B cell (primary cell): ENCODE measurements around the gene LSMEM2. TPM values are rescaled to one million over a fixed set of nuclear protein-coding genes. Genes with fewer than 3 reads are reported as not detected.

Experiments
- ATAC-seq: fragments of 200-7000 bp; cut with Tn5 transposase; one replicate; pipeline ENCODE4 v1.10.0; 2021; ENCODE audit warnings: low read depth, mild to moderate bottlenecking, moderate number of reproducible peaks, moderate library complexity
- CTCF ChIA-PET: fragments of 350-600 bp; sonication (Branson Sonifier 250); formaldehyde crosslinking; loops from one replicate; lab custom pipeline; 2021; ENCODE audit warnings: antibody characterized with exemption, inconsistent platforms; lab: Charles Lee
- POLR2A ChIA-PET: fragments of 350-600 bp; sonication (Branson Sonifier 250); formaldehyde crosslinking; loops from one replicate; lab custom pipeline; 2021; ENCODE audit warnings: antibody characterized with exemption; lab: Charles Lee
- DNase-seq: peaks from one replicate; pipeline ENCODE4 v3.0.0; 2013
- H2AFZ ChIP-seq: 2 replicates; pipeline ENCODE4 v1.6.1; 2012; ENCODE audit warnings: mild to moderate bottlenecking, low read depth, low read length; ENCODE audit not compliant: insufficient read depth, poor library complexity, severe bottlenecking
- H3K27ac ChIP-seq, 2 donors: 1 replicate in 1 of 2; 2 replicates in 1 of 2; pipeline ENCODE4 v1.5.1; 2012 to 2013; ENCODE audit warnings: low read length in 2 of 2, mild to moderate bottlenecking in 2 of 2, moderate library complexity in 1 of 2
- H3K27me3 ChIP-seq, 4 experiments: fragments of 200-600 bp in 1 of 4; sonication (generic) in 1 of 4; replicated peaks in 1 of 4; 1 replicate in 2 of 4; 2 replicates in 2 of 4; pipeline versions ENCODE4 v1.6.1 to v1.7.0; 2013 to 2016; ENCODE audit warnings: low read length in 3 of 4, mild to moderate bottlenecking in 2 of 4, mixed read lengths in 1 of 4, moderate library complexity in 1 of 4; ENCODE audit not compliant: insufficient read depth in 4 of 4, control insufficient read depth in 3 of 4; ENCODE audit errors: control extremely low read depth in 1 of 4
- H3K36me3 ChIP-seq, 2 experiments: replicated peaks in 1 of 2; 1 replicate in 1 of 2; 2 replicates in 1 of 2; pipeline versions ENCODE4 v1.6.1 to v1.7.1; 2013; ENCODE audit warnings: low read length in 1 of 2; ENCODE audit not compliant: insufficient read depth in 2 of 2, control insufficient read depth in 1 of 2; ENCODE audit errors: control extremely low read depth in 1 of 2, extremely low read depth in 1 of 2
- H3K4me1 ChIP-seq, 2 donors: fragments of 200-600 bp in 1 of 2; sonication (generic) in 1 of 2; 1 replicate in 1 of 2; 2 replicates in 1 of 2; pipeline versions ENCODE4 v1.5.1 to v1.6.1; 2013 to 2017; ENCODE audit warnings: low read length in 2 of 2; ENCODE audit not compliant: control insufficient read depth in 2 of 2, insufficient read depth in 2 of 2
- H3K4me2 ChIP-seq: replicated peaks from 2 replicates; pipeline ENCODE3; 2012; ENCODE audit warnings: mild to moderate bottlenecking, low read depth, low read length; ENCODE audit not compliant: poor library complexity, severe bottlenecking
- H3K4me3 ChIP-seq, 5 experiments: fragments of 200-600 bp in 1 of 5; sonication (generic) in 1 of 5; 1 replicate in 3 of 5; 2 replicates in 2 of 5; pipeline versions ENCODE4 v1.5.1 to v1.7.0; 2011 to 2016; ENCODE audit warnings: low read length in 4 of 5, mild to moderate bottlenecking in 4 of 5, low read depth in 2 of 5, control low read depth in 1 of 5, moderate library complexity in 1 of 5; ENCODE audit not compliant: insufficient read depth in 1 of 5; ENCODE audit errors: control extremely low read depth in 1 of 5, extremely low read depth in 1 of 5
- H3K79me2 ChIP-seq: fragments of 200-600 bp; sonication (generic); one replicate; pipeline ENCODE4 v1.6.0; 2016; ENCODE audit warnings: low read length; ENCODE audit not compliant: control insufficient read depth, insufficient read depth
- H3K9ac ChIP-seq: fragments of 200-600 bp; sonication (generic); 2 replicates; pipeline ENCODE4 v1.6.1; 2017; ENCODE audit warnings: mild to moderate bottlenecking, low read length, moderate library complexity
- H3K9me3 ChIP-seq, 3 donors: one replicate each; pipeline versions ENCODE4 v1.6.1 to v1.7.1; 2013; ENCODE audit warnings: low read length in 2 of 3; ENCODE audit not compliant: control insufficient read depth in 2 of 3, insufficient read depth in 1 of 3; ENCODE audit errors: control extremely low read depth in 1 of 3
- H4K20me1 ChIP-seq: 2 replicates; pipeline ENCODE4 v1.6.0; 2012; ENCODE audit warnings: mild to moderate bottlenecking, low read length; ENCODE audit not compliant: insufficient read depth, control insufficient read depth, poor library complexity, severe bottlenecking
- H3K27ac Mint-ChIP-seq: one replicate; pipeline ENCODE4 v1.8.0; 2021; ENCODE audit warnings: mixed read lengths
- H3K27me3 Mint-ChIP-seq: one replicate; pipeline ENCODE4 v1.8.0; 2021; ENCODE audit warnings: mixed read lengths
- H3K4me1 Mint-ChIP-seq: one replicate; pipeline ENCODE4 v1.8.0; 2021; ENCODE audit warnings: mixed read lengths
- H3K4me3 Mint-ChIP-seq: one replicate; pipeline ENCODE4 v1.8.0; 2021; ENCODE audit warnings: mixed read lengths
- H3K9me3 Mint-ChIP-seq: one replicate; pipeline ENCODE4 v1.8.0; 2022; ENCODE audit warnings: mixed read lengths; ENCODE audit not compliant: insufficient read depth
- EZH2 ChIP-seq: IDR thresholded peaks from 2 replicates; pipeline ENCODE4 v1.6.1; 2012; ENCODE audit warnings: borderline replicate concordance, low read depth, mild to moderate bottlenecking, moderate library complexity, low read length; ENCODE audit not compliant: insufficient read depth, poor library complexity, severe bottlenecking
- WGBS: methylation state at CpG from one replicate; pipeline ENCODE4 v1.1.5; 2013; ENCODE audit warnings: missing lambda C conversion rate; ENCODE audit not compliant: insufficient coverage; 5-methylcytosine and 5-hydroxymethylcytosine counted together
- intact Hi-C: fragments of 100-400 bp; cut with micrococcal nuclease; formaldehyde crosslinking; loops from one replicate; pipeline ENCODE4 v1.10.0; 2022
- polyA plus RNA-seq: library from polyadenylated mRNA; depleted of rRNA; stranded (reverse); fragments of >200 nt; gene quantifications from 2 replicates; pipeline ENCODE4 v1.2.3, GENCODE V29; 2012
- total RNA-seq, 2 donors: library from RNA; stranded (reverse); fragments of 120-200 nt in 1 of 2; gene quantifications; 1 replicate in 1 of 2; 2 replicates in 1 of 2; pipeline versions ENCODE4 v1.2.3 to v1.2.4, GENCODE V29; 2013 to 2022
- TF ChIP-seq, protein P1 (sequence below): fragments of 200-600 bp; IDR thresholded peaks from one replicate; pipeline ENCODE4 v1.8.0; 2022; ENCODE audit warnings: antibody characterized with exemption, mild to moderate bottlenecking

Gene LSMEM2
- total and polyA plus RNA-seq, 2 donors (not counting 1 experiment from before 2014, with no cell fraction given) = not detected

DNA sequence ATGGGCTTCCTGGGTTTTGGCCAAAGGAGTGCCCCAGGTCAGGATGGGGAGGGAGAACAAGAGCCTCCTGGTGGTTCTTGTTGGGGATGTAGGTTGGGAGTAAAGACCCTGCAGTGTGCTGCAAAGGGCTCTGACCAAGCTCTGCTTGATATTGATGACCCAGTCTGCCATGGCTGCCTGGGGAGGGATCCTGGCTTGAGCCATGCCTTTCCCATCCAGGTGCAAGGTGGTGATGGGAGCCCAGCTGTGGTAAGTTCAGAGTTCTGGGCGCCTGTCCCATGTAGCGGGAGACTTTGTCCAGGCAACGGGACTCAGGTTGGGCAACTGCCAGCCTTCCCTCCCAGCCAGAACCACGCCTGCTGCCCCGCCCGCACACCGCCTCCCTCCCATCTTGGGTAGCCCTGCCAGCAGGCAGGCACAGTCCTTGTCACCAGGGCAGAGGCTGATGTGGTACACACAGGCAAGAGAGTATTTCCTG, 40.3 kb upstream of the LSMEM2 start:
- Mint-ChIP-seq H3K27me3 (no peaks in the 10 kb centered on the region), H3K4me1 (peaks cover 64% of the 10 kb centered on the region), H3K27ac (peak overlapping the region; percentile 97), H3K4me3 (peak overlapping the region; percentile 97), H3K9me3 (no peaks in the 10 kb centered on the region)
- 76% methylated on average over 7 of the region's 7 CpGs for WGBS
- POLR2A ChIA-PET = interaction anchor here (2.1 kb wide), 1 partner anchor 10 kb away, joined by 13 read pairs; no protein-coding TSS in a partner anchor
- CTCF ChIA-PET = interaction anchor here (1.0 to 27.3 kb wide), 3 partner anchors 5 to 44 kb away, joined by 3 to 596 read pairs (median 596); partner anchors contain the start of gene GNAI2
- Histone ChIP-seq H3K27ac (peak overlapping the region; percentile 36 to 91), H4K20me1 (peaks cover 70% of the 10 kb centered on the region), H3K27me3 (no peaks in the 10 kb centered on the region), H2AFZ (no peak overlapping the region), H3K9me3 (no peaks in the 10 kb centered on the region), H3K4me1 (peaks cover 63 to 69% of the 10 kb centered on the region in 2 donors), H3K9ac (peak overlapping the region; percentile 78), H3K4me2 (peak overlapping the region; percentile 97), H3K79me2 (peaks cover 93% of the 10 kb centered on the region), H3K36me3 (peaks cover 0 to 28% of the 10 kb centered on the region in 2 experiments), H3K4me3 (peak overlapping the region; percentile 70 to 100 (median 95))
- DNase-seq = no peak
- TF ChIP-seq, protein P1, sequence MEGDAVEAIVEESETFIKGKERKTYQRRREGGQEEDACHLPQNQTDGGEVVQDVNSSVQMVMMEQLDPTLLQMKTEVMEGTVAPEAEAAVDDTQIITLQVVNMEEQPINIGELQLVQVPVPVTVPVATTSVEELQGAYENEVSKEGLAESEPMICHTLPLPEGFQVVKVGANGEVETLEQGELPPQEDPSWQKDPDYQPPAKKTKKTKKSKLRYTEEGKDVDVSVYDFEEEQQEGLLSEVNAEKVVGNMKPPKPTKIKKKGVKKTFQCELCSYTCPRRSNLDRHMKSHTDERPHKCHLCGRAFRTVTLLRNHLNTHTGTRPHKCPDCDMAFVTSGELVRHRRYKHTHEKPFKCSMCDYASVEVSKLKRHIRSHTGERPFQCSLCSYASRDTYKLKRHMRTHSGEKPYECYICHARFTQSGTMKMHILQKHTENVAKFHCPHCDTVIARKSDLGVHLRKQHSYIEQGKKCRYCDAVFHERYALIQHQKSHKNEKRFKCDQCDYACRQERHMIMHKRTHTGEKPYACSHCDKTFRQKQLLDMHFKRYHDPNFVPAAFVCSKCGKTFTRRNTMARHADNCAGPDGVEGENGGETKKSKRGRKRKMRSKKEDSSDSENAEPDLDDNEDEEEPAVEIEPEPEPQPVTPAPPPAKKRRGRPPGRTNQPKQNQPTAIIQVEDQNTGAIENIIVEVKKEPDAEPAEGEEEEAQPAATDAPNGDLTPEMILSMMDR = no peak
- no peak for TF ChIP-seq EZH2
- ATAC-seq = no peak
- intact Hi-C loops = loop anchor here (1.0 to 10.0 kb wide), 6 partner anchors 8 to 1521 kb away; partner anchors contain the start of genes APEH, HYAL2, IP6K2 and USP4

DNA sequence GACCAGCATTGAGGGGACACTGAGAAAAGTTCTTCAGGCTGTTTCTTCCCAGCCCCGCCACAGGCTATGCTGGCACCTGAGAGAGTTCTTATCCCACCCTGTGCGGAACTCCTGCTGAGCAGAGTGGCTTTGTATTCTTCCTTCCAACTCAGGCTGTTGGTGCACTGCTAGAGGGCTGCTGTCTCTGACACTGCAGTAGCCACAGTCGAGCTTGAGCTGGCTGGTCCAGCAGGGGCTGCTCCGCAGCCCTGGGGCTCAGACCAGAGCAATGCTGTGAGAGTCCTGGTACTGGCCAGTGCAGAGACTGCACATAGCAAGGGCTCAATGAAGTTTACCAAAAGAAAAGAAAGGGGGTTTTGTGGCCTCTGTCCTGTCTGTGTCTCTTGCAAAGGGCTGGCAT, 39.2 kb upstream of the LSMEM2 start:
- ChIA-PET CTCF (interaction anchor here (22.2 to 27.3 kb wide), 2 partner anchors 6 to 9 kb away, joined by 596 read pairs; partner anchors contain the start of gene GNAI2), POLR2A (interaction anchor here (1.2 kb wide), 1 partner anchor 9 kb away, joined by 3 read pairs; no protein-coding TSS in a partner anchor)
- no peak overlapping the region for H3K4me3 ChIP-seq
- H3K4me3 Mint-ChIP-seq = peak overlapping the region; percentile 97
- no peaks in the 10 kb centered on the region for H3K27me3 ChIP-seq
- intact Hi-C loops = loop anchor here (5.0 to 10.0 kb wide), 5 partner anchors 83 to 1522 kb away; partner anchors contain the start of genes APEH, HYAL2, IP6K2 and USP4
- DNase-seq (no peak), ATAC-seq (no peak)
- no peak overlapping the region for H3K9ac ChIP-seq
- H4K20me1 ChIP-seq = peaks cover 78% of the 10 kb centered on the region
- H3K4me1 ChIP-seq = peaks cover 66 to 75% of the 10 kb centered on the region in 2 donors
- H3K27ac Mint-ChIP-seq = peak overlapping the region; percentile 97
- H3K27me3 Mint-ChIP-seq = no peaks in the 10 kb centered on the region
- peaks cover 93% of the 10 kb centered on the region for H3K79me2 ChIP-seq
- H3K4me1 Mint-ChIP-seq = peaks cover 71% of the 10 kb centered on the region
- no peak for TF ChIP-seq EZH2
- TF ChIP-seq, protein P1 = no peak
- 86% methylated on average over 4 of the region's 4 CpGs for WGBS
- peaks cover 0 to 36% of the 10 kb centered on the region in 2 experiments for H3K36me3 ChIP-seq
- peak overlapping the region; percentile 81 to 91 for H3K27ac ChIP-seq
- H3K4me2 ChIP-seq = peak overlapping the region; percentile 97
- H3K9me3 Mint-ChIP-seq = no peaks in the 10 kb centered on the region
- H2AFZ ChIP-seq = no peak overlapping the region
- H3K9me3 ChIP-seq = no peaks in the 10 kb centered on the region
